ENCODE measurements around the gene KRTAP5-2.

Gene KRTAP5-2

GRCh38 chr11:1628506-1629325 is 30.6 kb upstream of the KRTAP5-2 start:
- peak; percentile 65 for TF ChIP-seq RAD21 (IDR thresholded peaks at IDR 0.05; ENCODE audit: low read depth)
- no peak for TF ChIP-seq TCF12 (IDR thresholded peaks at IDR 0.05; ENCODE audit: low read depth)

- no peak for TF ChIP-seq EP300 (IDR thresholded peaks at IDR 0.05; ENCODE audit: borderline replicate concordance)
- TF ChIP-seq USF1 (IDR thresholded peaks at IDR 0.05): no peak
- TF ChIP-seq CREB1 (IDR thresholded peaks at IDR 0.05; ENCODE audit: low read depth): no peak
- TF ChIP-seq NFIC (IDR thresholded peaks at IDR 0.05): no peak
Measured at GRCh38 chr11:1625541-1625940, 27.4 kb upstream of the KRTAP5-2 start.

- TF ChIP-seq EGR1 (IDR thresholded peaks at IDR 0.05): no peak
- no peak for TF ChIP-seq CEBPB (IDR thresholded peaks at IDR 0.05)
- TF ChIP-seq USF1 (IDR thresholded peaks at IDR 0.05): no peak
- TF ChIP-seq ZBTB7A (IDR thresholded peaks at IDR 0.05; ENCODE audit: low read depth): no peak
- no peak for TF ChIP-seq EP300 (IDR thresholded peaks at IDR 0.05; ENCODE audit: borderline replicate concordance)
- no peak for TF ChIP-seq RAD21 (IDR thresholded peaks at IDR 0.05; ENCODE audit: low read depth)
- TF ChIP-seq TEAD4 (IDR thresholded peaks at IDR 0.05): no peak
- no peak for TF ChIP-seq FOXM1 (IDR thresholded peaks at IDR 0.05; ENCODE audit: borderline replicate concordance, low read depth)
- TF ChIP-seq NFIC (IDR thresholded peaks at IDR 0.05): no peak
- TF ChIP-seq REST (IDR thresholded peaks at IDR 0.05; ENCODE audit: low read depth): no peak
Measured at GRCh38 chr11:1624621-1625020, 26.5 kb upstream of the KRTAP5-2 start.

GRCh38 chr11:1623716-1624115 is 25.6 kb upstream of the KRTAP5-2 start:
- no peak for TF ChIP-seq NFIC (IDR thresholded peaks at IDR 0.05)
- TF ChIP-seq YY1 (IDR thresholded peaks at IDR 0.05; ENCODE audit: low read depth): no peak
- TF ChIP-seq TAF1 (IDR thresholded peaks at IDR 0.05; ENCODE audit: low read depth): no peak
- no peak for TF ChIP-seq EP300 (IDR thresholded peaks at IDR 0.05; ENCODE audit: borderline replicate concordance)
- no peak for TF ChIP-seq REST (IDR thresholded peaks at IDR 0.05; ENCODE audit: low read depth)
- no peak for TF ChIP-seq TEAD4 (IDR thresholded peaks at IDR 0.05)
- TF ChIP-seq RAD21 (IDR thresholded peaks at IDR 0.05; ENCODE audit: low read depth): no peak
- TF ChIP-seq EGR1 (IDR thresholded peaks at IDR 0.05): no peak
- TF ChIP-seq MAX (IDR thresholded peaks at IDR 0.05): no peak
- no peak for TF ChIP-seq CEBPB (IDR thresholded peaks at IDR 0.05)
- no peak for TF ChIP-seq TCF12 (IDR thresholded peaks at IDR 0.05; ENCODE audit: low read depth)
- TF ChIP-seq ZBTB7A (IDR thresholded peaks at IDR 0.05; ENCODE audit: low read depth): no peak

GRCh38 chr11:1622086-1622485 is 24.0 kb upstream of the KRTAP5-2 start, which contains the start of gene KRTAP5-4:
Gene KRTAP5-4 (minus strand): TSS chr11:1622138. CDS start chr11:1622093, 45 bp downstream.
- no peak for TF ChIP-seq MAX (IDR thresholded peaks at IDR 0.05)
- no peak for TF ChIP-seq EGR1 (IDR thresholded peaks at IDR 0.05)
- TF ChIP-seq TEAD4 (IDR thresholded peaks at IDR 0.05): no peak
- no peak for TF ChIP-seq TAF1 (IDR thresholded peaks at IDR 0.05; ENCODE audit: low read depth)
- no peak for TF ChIP-seq EP300 (IDR thresholded peaks at IDR 0.05; ENCODE audit: borderline replicate concordance)
- TF ChIP-seq ZBTB7A (IDR thresholded peaks at IDR 0.05; ENCODE audit: low read depth): no peak

GRCh38 chr11:1619449-1619848 is 21.4 kb upstream of the KRTAP5-2 start:
- no peak for TF ChIP-seq CEBPB (IDR thresholded peaks at IDR 0.05)
- no peak for TF ChIP-seq EP300 (IDR thresholded peaks at IDR 0.05; ENCODE audit: borderline replicate concordance)
- no peak for TF ChIP-seq CREB1 (IDR thresholded peaks at IDR 0.05; ENCODE audit: low read depth)
- no peak for TF ChIP-seq FOXM1 (IDR thresholded peaks at IDR 0.05; ENCODE audit: borderline replicate concordance, low read depth)
- TF ChIP-seq EGR1 (IDR thresholded peaks at IDR 0.05): no peak
